ENCODE data around the gene LRRTM4. TPM values are rescaled to one million over a fixed set of nuclear protein-coding genes. Genes with fewer than 3 reads are reported as not detected.

The LRRTM4 gene
- total RNA-seq, 4 donors from 2014 or later = 0.27 to 0.32 TPM; not detected in 2

DNA sequence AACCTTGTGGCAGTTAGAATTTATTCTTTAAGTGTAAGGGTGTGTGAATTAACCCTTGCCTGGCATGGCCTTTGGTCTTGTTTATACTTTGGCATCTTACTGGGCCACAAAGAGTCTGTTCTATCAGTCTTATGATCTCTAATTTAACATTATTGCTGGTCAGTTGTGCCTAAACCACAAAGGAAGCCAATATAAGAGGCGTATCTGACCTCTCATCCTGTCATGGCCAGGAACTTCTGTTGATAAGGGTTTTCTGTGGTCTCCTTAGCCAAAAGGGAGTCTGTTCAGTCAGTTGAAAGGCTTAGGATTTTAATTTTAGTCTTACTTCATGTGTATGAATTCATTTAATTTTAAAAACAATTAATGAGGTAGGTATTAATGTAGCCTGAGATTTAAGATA is 127.2 kb downstream of the LRRTM4 start:
- WGBS, 2 donors (ENCODE audit: low coverage in 1 of 2) = 40 to 86% methylated on average over 1 of the region's 1 CpG
- in situ Hi-C loops (cut with MboI; ENCODE audit: low pct_ligation_motif_present in 1 of 4, low pct_unique_long_range_greater_than_20kb in 1 of 4, low sequenced_read_pairs in 3 of 4) = no loop called here
- TF ChIP-seq POLR2A (IDR thresholded peaks at IDR 0.05) (no peak), EP300 (IDR thresholded peaks at IDR 0.05; ENCODE audit: low read depth) (no peak)
- Histone ChIP-seq H3K4me1 (no peaks in the 10 kb centered on the region), H3K27ac (no peak overlapping the region), H3K4me3 (no peak overlapping the region), H3K9me3 (no peaks in the 10 kb centered on the region), H3K27me3 (no peaks in the 10 kb centered on the region), H3K36me3 (no peaks in the 10 kb centered on the region)
- intact Hi-C loops (cut with DNase I; ENCODE audit: low total_unique reads) = no loop called here
- DNase-seq = no peak

GRCh38 chr2:77391119-77391518 is 131.1 kb downstream of the LRRTM4 start:
- Histone ChIP-seq H3K9me3 (no peaks in the 10 kb centered on the region), H3K4me3 (no peak overlapping the region), H3K36me3 (no peaks in the 10 kb centered on the region), H3K27me3 (no peaks in the 10 kb centered on the region), H3K4me1 (no peaks in the 10 kb centered on the region), H3K27ac (no peak overlapping the region)
- TF ChIP-seq, protein P1, sequence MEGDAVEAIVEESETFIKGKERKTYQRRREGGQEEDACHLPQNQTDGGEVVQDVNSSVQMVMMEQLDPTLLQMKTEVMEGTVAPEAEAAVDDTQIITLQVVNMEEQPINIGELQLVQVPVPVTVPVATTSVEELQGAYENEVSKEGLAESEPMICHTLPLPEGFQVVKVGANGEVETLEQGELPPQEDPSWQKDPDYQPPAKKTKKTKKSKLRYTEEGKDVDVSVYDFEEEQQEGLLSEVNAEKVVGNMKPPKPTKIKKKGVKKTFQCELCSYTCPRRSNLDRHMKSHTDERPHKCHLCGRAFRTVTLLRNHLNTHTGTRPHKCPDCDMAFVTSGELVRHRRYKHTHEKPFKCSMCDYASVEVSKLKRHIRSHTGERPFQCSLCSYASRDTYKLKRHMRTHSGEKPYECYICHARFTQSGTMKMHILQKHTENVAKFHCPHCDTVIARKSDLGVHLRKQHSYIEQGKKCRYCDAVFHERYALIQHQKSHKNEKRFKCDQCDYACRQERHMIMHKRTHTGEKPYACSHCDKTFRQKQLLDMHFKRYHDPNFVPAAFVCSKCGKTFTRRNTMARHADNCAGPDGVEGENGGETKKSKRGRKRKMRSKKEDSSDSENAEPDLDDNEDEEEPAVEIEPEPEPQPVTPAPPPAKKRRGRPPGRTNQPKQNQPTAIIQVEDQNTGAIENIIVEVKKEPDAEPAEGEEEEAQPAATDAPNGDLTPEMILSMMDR (IDR thresholded peaks at IDR 0.05) = no peak
- TF ChIP-seq POLR2AphosphoS5 (IDR thresholded peaks at IDR 0.05) (no peak), POLR2A (IDR thresholded peaks at IDR 0.05) (no peak), EP300 (IDR thresholded peaks at IDR 0.05; ENCODE audit: low read depth) (no peak)
- in situ Hi-C loops (cut with MboI; ENCODE audit: low pct_ligation_motif_present in 1 of 4, low pct_unique_long_range_greater_than_20kb in 1 of 4, low sequenced_read_pairs in 3 of 4) = no loop called here
- DNase-seq = no peak
- intact Hi-C loops (cut with DNase I; ENCODE audit: low total_unique reads) = no loop called here

DNA sequence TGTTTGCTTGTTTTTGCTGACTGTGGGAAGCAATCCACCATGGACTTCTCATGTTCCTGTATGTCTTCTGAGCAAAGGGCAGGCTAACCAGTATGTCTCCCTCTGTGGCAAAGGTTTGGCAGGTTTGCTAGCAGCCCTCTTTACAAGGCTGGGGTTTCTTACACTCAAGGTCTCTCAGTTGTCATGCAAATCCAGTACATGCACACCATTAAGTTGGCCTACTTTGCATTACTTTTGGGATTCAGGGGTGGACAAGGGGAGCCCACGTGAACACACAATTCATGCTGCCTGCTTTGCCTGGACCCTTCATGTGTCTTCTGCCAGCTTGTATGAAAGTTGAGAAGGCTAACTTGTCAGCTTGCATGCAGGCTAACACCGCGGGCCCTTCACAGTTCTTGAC is 134.9 kb downstream of the LRRTM4 start:
- no peaks in the 10 kb centered on the region for H3K4me1 ChIP-seq
- WGBS, 2 donors (ENCODE audit: low coverage in 1 of 2) = 68% methylated on average over 3 of the region's 3 CpGs; no CpG with 5 or more reads in 1 of the 2 donors
- no peak for DNase-seq
- no peak for TF ChIP-seq POLR2AphosphoS5 (IDR thresholded peaks at IDR 0.05)
- TF ChIP-seq, protein P1 (IDR thresholded peaks at IDR 0.05) = no peak
- TF ChIP-seq POLR2A (IDR thresholded peaks at IDR 0.05) = no peak
- no peaks in the 10 kb centered on the region for H3K27me3 ChIP-seq
- H3K27ac ChIP-seq = no peak overlapping the region
- no peaks in the 10 kb centered on the region for H3K36me3 ChIP-seq
- in situ Hi-C loops (cut with MboI; ENCODE audit: low pct_ligation_motif_present in 1 of 4, low pct_unique_long_range_greater_than_20kb in 1 of 4, low sequenced_read_pairs in 3 of 4) = no loop called here
- no peaks in the 10 kb centered on the region for H3K9me3 ChIP-seq
- no peak overlapping the region for H3K4me3 ChIP-seq
- intact Hi-C loops (cut with DNase I; ENCODE audit: low total_unique reads) = no loop called here

DNA sequence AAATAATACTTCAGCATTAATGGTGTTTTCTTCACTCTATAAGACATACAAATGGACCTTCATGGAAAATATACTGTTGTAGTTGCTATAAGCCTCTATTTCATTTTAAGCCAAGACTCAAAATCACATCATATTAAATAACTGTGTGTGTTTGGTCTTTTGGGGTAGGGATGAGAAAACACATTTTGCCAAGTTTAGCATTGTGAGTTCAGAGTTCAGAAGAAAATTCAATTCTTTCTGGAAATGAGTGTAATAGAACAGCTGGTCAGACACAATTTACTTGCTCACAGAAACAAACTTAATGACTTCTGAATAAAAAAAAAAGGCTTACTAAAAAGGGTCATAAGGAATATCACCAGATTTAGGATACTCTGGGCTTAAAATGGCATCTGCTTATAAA is 149.5 kb downstream of the LRRTM4 start:
- H3K4me3 ChIP-seq = no peak overlapping the region
- TF ChIP-seq, protein P1 (IDR thresholded peaks at IDR 0.05) = no peak
- TF ChIP-seq POLR2A (IDR thresholded peaks at IDR 0.05) (no peak), POLR2AphosphoS5 (IDR thresholded peaks at IDR 0.05) (no peak), EP300 (IDR thresholded peaks at IDR 0.05; ENCODE audit: low read depth) (no peak)
- H3K27ac ChIP-seq = no peak overlapping the region
- no peaks in the 10 kb centered on the region for H3K4me1 ChIP-seq
- intact Hi-C loops (cut with DNase I; ENCODE audit: low total_unique reads) (no loop called here), in situ Hi-C loops (cut with MboI; ENCODE audit: low pct_ligation_motif_present in 1 of 4, low pct_unique_long_range_greater_than_20kb in 1 of 4, low sequenced_read_pairs in 3 of 4) (no loop called here)
- H3K27me3 ChIP-seq = no peaks in the 10 kb centered on the region
- no peak for DNase-seq
- H3K36me3 ChIP-seq = no peaks in the 10 kb centered on the region
- no peaks in the 10 kb centered on the region for H3K9me3 ChIP-seq

GRCh38 chr2:77370511-77370910 is 151.7 kb downstream of the LRRTM4 start:
- WGBS, 2 donors (ENCODE audit: low coverage in 1 of 2) = 52 to 86% methylated on average over 3 of the region's 3 CpGs
- intact Hi-C loops (cut with DNase I; ENCODE audit: low total_unique reads) = no loop called here

More at GRCh38 chr2:77370511-77370910, 151.7 kb downstream of the LRRTM4 start:
- Histone ChIP-seq H3K4me1 (no peaks in the 10 kb centered on the region), H3K9me3 (no peaks in the 10 kb centered on the region), H3K27me3 (no peaks in the 10 kb centered on the region), H3K27ac (no peak overlapping the region), H3K4me3 (no peak overlapping the region), H3K36me3 (no peaks in the 10 kb centered on the region)
- TF ChIP-seq EP300 (IDR thresholded peaks at IDR 0.05; ENCODE audit: low read depth) = no peak
- TF ChIP-seq, protein P1 (IDR thresholded peaks at IDR 0.05) = no peak
- TF ChIP-seq POLR2A (IDR thresholded peaks at IDR 0.05) = no peak
- no peak for TF ChIP-seq POLR2AphosphoS5 (IDR thresholded peaks at IDR 0.05)
- DNase-seq = no peak
- in situ Hi-C loops (cut with MboI; ENCODE audit: low pct_ligation_motif_present in 1 of 4, low pct_unique_long_range_greater_than_20kb in 1 of 4, low sequenced_read_pairs in 3 of 4) = no loop called here

Measured in transverse colon (tissue), 4 donors.